Lung (tissue), 12 donors: ENCODE results near the gene ZNF821. TPM values are rescaled to one million over a fixed set of nuclear protein-coding genes. Genes with fewer than 3 reads are reported as not detected.
"Not testable (repeated sequence)": the region's sequence is repeated elsewhere in the genome, so short reads cannot be mapped to it uniquely, and the experiment has no call there.

ENCODE experiments used
- ATAC-seq: fragments of 200-7000 bp; cut with Tn5 transposase; one replicate; pipeline ENCODE4 v1.9.1; 2020; ENCODE audit warnings: moderate number of reproducible peaks; ENCODE audit not compliant: insufficient read depth, low FRiP score
- DNase-seq, 3 donors: peaks; one replicate each; pipeline ENCODE4 v3.0.0-alpha.2; 2013 to 2017
- H3K27ac ChIP-seq, 2 donors: one replicate each; pipeline ENCODE4 v1.5.1; 2013; ENCODE audit warnings: mild to moderate bottlenecking in 2 of 2, moderate library complexity in 2 of 2, control low read depth in 1 of 2, inconsistent platforms in 1 of 2, low read depth in 1 of 2, low read length in 1 of 2
- H3K27me3 ChIP-seq, 3 donors: one replicate each; pipeline ENCODE4 v1.5.1; 2013; ENCODE audit warnings: low read length in 2 of 3; ENCODE audit not compliant: control insufficient read depth in 3 of 3, insufficient read depth in 3 of 3
- H3K36me3 ChIP-seq, 4 donors: one replicate each; pipeline ENCODE4 v1.5.1; 2013; ENCODE audit warnings: low read length in 4 of 4, mild to moderate bottlenecking in 1 of 4, moderate library complexity in 1 of 4; ENCODE audit not compliant: control insufficient read depth in 4 of 4, insufficient read depth in 4 of 4
- H3K4me1 ChIP-seq, 5 donors: one replicate each; pipeline ENCODE4 v1.5.1; 2013; ENCODE audit warnings: low read length in 5 of 5, mild to moderate bottlenecking in 2 of 5, moderate library complexity in 1 of 5; ENCODE audit not compliant: control insufficient read depth in 5 of 5, insufficient read depth in 5 of 5
- H3K4me3 ChIP-seq: one replicate; pipeline ENCODE4 v1.5.1; 2013; ENCODE audit warnings: mild to moderate bottlenecking, control low read depth, moderate library complexity
- H3K9ac ChIP-seq, 2 donors: one replicate each; pipeline ENCODE4 v1.5.1; 2013; ENCODE audit warnings: low read length in 2 of 2, control low read depth in 1 of 2; ENCODE audit not compliant: insufficient read depth in 1 of 2
- H3K9me3 ChIP-seq, 4 donors: one replicate each; pipeline ENCODE4 v1.5.1; 2013; ENCODE audit warnings: low read length in 3 of 4, mild to moderate bottlenecking in 1 of 4, moderate library complexity in 1 of 4; ENCODE audit not compliant: control insufficient read depth in 4 of 4, insufficient read depth in 3 of 4
- CTCF ChIP-seq: IDR thresholded peaks from 2 replicates; pipeline ENCODE4 v1.5.1; 2012; ENCODE audit warnings: mild to moderate bottlenecking; ENCODE audit errors: control extremely low read depth, extremely low read depth
- WGBS, 2 donors: extraction: QIAGEN DNeasy Blood & Tissue Kit; methylation state at CpG; one replicate each; pipeline ENCODE4 v1.1.7; 2013; 5-methylcytosine and 5-hydroxymethylcytosine counted together
- polyA plus RNA-seq, 2 donors: library from polyadenylated mRNA; stranded (reverse); fragments of 200-250 nt; gene quantifications; one replicate each; pipeline ENCODE4 v1.2.1, GENCODE V29; 2013
- total RNA-seq, 2 donors: library from RNA; depleted of rRNA in 1 of 2; stranded (reverse); fragments of >200 nt in 1 of 2; gene quantifications; one replicate each; pipeline ENCODE4 v1.2.1, GENCODE V29; 2014 to 2021
- donor health status: control.
- donor health status: control.
- donor health status: Bipolar disorder and iron deficiency.
- donor health status: healthy.
- donor health status: DM: yes; HTN: yes; CAD: no.

ZNF821 gene
- total and polyA plus RNA-seq, 4 donors, result 3.7 to 9.8 (median 6.7) TPM

GRCh38 chr16:71867939-71868338 lies 16.0 kb downstream of the ZNF821 start:
- Histone ChIP-seq H3K27me3 (no peaks in the 10 kb centered on the region), H3K9ac (no peak overlapping the region), H3K4me1 (no peaks in the 10 kb centered on the region), H3K36me3 (peaks cover 0 to 49% (median 13%) of the 10 kb centered on the region in 4 donors), H3K9me3 (no peaks in the 10 kb centered on the region), H3K27ac (no peak overlapping the region), H3K4me3 (no peak overlapping the region)
- DNase-seq (no peak), ATAC-seq (no peak)
- WGBS, 2 donors, result 93 to 97% methylated on average over 3 of the region's 3 CpGs
- no peak for TF ChIP-seq CTCF

- peaks cover 0 to 54% (median 13%) of the 10 kb centered on the region in 4 donors for H3K36me3 ChIP-seq
- 92 to 97% methylated on average over 6 of the region's 6 CpGs for WGBS, 2 donors
- H3K4me3 ChIP-seq, H3K27ac ChIP-seq, H3K27me3 ChIP-seq, H3K4me1 ChIP-seq, H3K9ac ChIP-seq, H3K9me3 ChIP-seq, DNase-seq, ATAC-seq: not testable (repeated sequence)
Measured at GRCh38 chr16:71867175-71867574, 16.8 kb downstream of the ZNF821 start.

DNA sequence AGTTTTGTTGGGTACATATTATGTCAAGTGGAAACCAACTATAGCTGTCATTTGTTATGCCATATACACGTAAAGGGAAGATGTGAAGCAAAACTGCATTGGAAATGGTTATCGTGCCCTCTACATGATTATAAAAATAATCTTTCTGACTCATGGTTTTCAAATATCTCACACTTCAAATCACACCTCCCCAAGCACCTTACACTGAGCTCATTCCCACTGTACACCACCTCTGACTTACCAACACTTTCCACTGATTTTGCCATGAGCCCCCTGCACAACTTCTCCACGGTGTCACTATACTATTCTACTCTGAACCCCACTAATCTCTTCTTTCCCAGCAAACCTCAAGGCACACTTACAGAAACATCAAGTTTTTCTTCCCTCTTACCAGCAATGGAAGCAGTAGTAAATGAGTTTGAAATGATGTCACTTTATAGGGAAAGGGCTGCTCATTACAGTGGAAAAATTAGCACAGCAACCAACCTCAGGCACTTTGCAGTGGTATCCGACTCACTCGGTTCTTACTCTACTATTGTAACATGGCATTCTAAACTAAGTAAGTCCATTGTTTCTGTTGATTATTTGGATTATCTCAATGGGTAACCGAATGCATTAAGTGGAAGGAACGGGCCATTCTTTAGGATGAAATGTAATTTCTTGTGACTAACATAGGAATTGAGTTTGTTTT lies 18.7 kb downstream of the ZNF821 start:
- H3K27ac ChIP-seq, result no peak overlapping the region
- no peak for DNase-seq
- WGBS, 2 donors, result 79 to 89% methylated on average over 7 of the region's 7 CpGs
- H3K9ac ChIP-seq, result no peak overlapping the region
- no peak for ATAC-seq
- no peak for TF ChIP-seq CTCF
- no peaks in the 10 kb centered on the region for H3K9me3 ChIP-seq
- no peaks in the 10 kb centered on the region for H3K27me3 ChIP-seq
- no peak overlapping the region for H3K4me3 ChIP-seq
- peaks cover 0 to 56% (median 23%) of the 10 kb centered on the region in 4 donors for H3K36me3 ChIP-seq
- H3K4me1 ChIP-seq, result no peaks in the 10 kb centered on the region

DNA sequence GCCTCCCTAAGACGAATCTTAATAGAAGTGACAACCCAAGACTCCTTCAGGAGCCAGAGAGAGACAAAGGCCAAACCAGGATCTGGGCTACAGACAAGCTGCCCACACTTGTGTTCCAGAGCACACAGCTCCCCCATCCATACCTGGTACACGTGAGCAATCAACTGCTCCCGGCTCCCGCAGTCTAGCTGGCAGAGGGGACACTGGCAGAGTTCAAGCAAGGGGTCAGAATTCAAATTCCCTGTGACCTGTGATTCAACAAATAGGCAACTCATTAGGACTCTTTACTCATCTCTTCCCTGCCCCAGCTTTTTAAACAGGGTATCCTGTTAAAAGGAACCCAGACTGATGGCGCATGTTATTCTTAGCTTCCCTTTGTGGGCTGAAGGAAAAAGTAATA lies 20.0 kb downstream of the ZNF821 start:
- H3K36me3 ChIP-seq, result peaks cover 0 to 53% (median 27%) of the 10 kb centered on the region in 4 donors
- 96 to 98% methylated on average over 5 of the region's 5 CpGs for WGBS, 2 donors

More for the DNA sequence above, 20.0 kb downstream of the ZNF821 start:
- Histone ChIP-seq H3K9ac (no peak overlapping the region), H3K4me1 (no peaks in the 10 kb centered on the region), H3K27ac (no peak overlapping the region), H3K27me3 (no peaks in the 10 kb centered on the region), H3K4me3 (no peak overlapping the region), H3K9me3 (no peaks in the 10 kb centered on the region)
- ATAC-seq (no peak), DNase-seq (no peak)
- TF ChIP-seq CTCF, result no peak
